ENCODE data around the gene KLRC4.
"Not testable (repeated sequence)": the region's sequence is repeated elsewhere in the genome, so short reads cannot be mapped to it uniquely, and the experiment has no call there.

Gene KLRC4

GRCh38 chr12:10430623-10431022 is 21.1 kb upstream of the KLRC4 start:
- H3K9me3 ChIP-seq (ENCODE audit: control insufficient read depth in 1 of 2, low read length in 2 of 2); H3K36me3 ChIP-seq (ENCODE audit: control insufficient read depth in 1 of 2, insufficient read depth in 2 of 2, low read length in 2 of 2); H3K27me3 ChIP-seq (ENCODE audit: low read depth, low read length); H3K4me1 ChIP-seq (ENCODE audit: control insufficient read depth in 1 of 2, insufficient read depth in 2 of 2, low read length in 2 of 2); H3K27ac ChIP-seq (ENCODE audit: low read length); H3K4me3 ChIP-seq (ENCODE audit: low read depth in 1 of 2, low read length in 2 of 2): not testable (repeated sequence)

DNA sequence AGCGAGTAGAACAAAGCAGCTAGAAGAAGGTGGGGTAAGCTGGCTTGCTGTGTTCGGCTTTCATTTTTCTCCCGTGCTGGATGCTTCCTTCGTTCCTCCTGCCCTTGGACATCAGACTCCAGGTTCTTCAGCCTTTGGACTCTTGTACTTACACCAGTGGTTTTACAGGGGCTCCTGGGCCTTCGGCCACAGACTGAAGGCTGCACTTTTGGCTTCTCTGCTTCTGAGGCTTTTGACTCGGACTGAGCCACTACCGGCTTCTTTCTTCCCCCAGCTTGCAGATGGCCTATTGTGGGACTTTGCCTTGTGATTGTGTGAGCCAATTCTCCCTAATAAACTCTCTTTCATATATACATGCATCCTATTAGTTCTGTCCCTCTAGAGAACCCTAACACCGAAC is 16.4 kb upstream of the KLRC4 start:
- H3K36me3 ChIP-seq (ENCODE audit: control insufficient read depth in 1 of 2, insufficient read depth in 2 of 2, low read length in 2 of 2); H3K27ac ChIP-seq (ENCODE audit: low read length); H3K4me3 ChIP-seq (ENCODE audit: low read depth in 1 of 2, low read length in 2 of 2); H3K27me3 ChIP-seq (ENCODE audit: low read depth, low read length); H3K9me3 ChIP-seq (ENCODE audit: control insufficient read depth in 1 of 2, low read length in 2 of 2); H3K4me1 ChIP-seq (ENCODE audit: control insufficient read depth in 1 of 2, insufficient read depth in 2 of 2, low read length in 2 of 2): not testable (repeated sequence)

GRCh38 chr12:10424260-10424899 is 14.8 kb upstream of the KLRC4 start:
- H3K4me1 ChIP-seq (ENCODE audit: control insufficient read depth in 1 of 2, insufficient read depth in 2 of 2, low read length in 2 of 2); H3K4me3 ChIP-seq (ENCODE audit: low read depth in 1 of 2, low read length in 2 of 2); H3K27ac ChIP-seq (ENCODE audit: low read length); H3K27me3 ChIP-seq (ENCODE audit: low read depth, low read length); H3K36me3 ChIP-seq (ENCODE audit: control insufficient read depth in 1 of 2, insufficient read depth in 2 of 2, low read length in 2 of 2); H3K9me3 ChIP-seq (ENCODE audit: control insufficient read depth in 1 of 2, low read length in 2 of 2): not testable (repeated sequence)

GRCh38 chr12:10422159-10422558 is 12.6 kb upstream of the KLRC4 start:
- H3K4me1 ChIP-seq (ENCODE audit: control insufficient read depth in 1 of 2, insufficient read depth in 2 of 2, low read length in 2 of 2); H3K27me3 ChIP-seq (ENCODE audit: low read depth, low read length); H3K4me3 ChIP-seq (ENCODE audit: low read depth in 1 of 2, low read length in 2 of 2); H3K9me3 ChIP-seq (ENCODE audit: control insufficient read depth in 1 of 2, low read length in 2 of 2); H3K27ac ChIP-seq (ENCODE audit: low read length); H3K36me3 ChIP-seq (ENCODE audit: control insufficient read depth in 1 of 2, insufficient read depth in 2 of 2, low read length in 2 of 2): not testable (repeated sequence)

- not testable (repeated sequence) for H3K27ac ChIP-seq (ENCODE audit: low read length); H3K4me3 ChIP-seq (ENCODE audit: low read depth in 1 of 2, low read length in 2 of 2); H3K36me3 ChIP-seq (ENCODE audit: control insufficient read depth in 1 of 2, insufficient read depth in 2 of 2, low read length in 2 of 2); H3K9me3 ChIP-seq (ENCODE audit: control insufficient read depth in 1 of 2, low read length in 2 of 2); H3K4me1 ChIP-seq (ENCODE audit: control insufficient read depth in 1 of 2, insufficient read depth in 2 of 2, low read length in 2 of 2); H3K27me3 ChIP-seq (ENCODE audit: low read depth, low read length)
Measured at GRCh38 chr12:10420334-10420733, 10.8 kb upstream of the KLRC4 start, which contains the start of gene KLRC3. TSS of gene KLRC3 (minus strand) at chr12:10420595. CDS start at chr12:10420550, 45 bp downstream.

DNA sequence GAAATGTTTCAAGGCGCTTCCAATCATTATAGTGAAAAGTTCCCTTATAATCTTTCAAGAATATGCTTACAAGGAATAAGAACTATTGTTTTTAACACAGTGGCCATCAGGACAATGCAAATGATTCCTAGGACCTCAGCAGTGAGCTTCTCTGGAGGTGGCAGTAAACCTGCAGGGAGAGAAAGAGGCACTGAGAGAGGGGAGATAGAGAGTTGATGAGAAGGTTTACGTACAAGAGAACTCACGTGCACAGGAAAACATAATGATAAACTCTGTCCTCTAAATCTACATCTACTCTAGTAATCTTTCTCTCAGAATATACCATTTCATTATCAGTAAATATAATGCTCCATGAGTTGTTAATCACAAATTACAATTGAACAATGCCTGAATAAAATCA is 715 bp downstream of the KLRC4 start:
- H3K4me3 ChIP-seq (ENCODE audit: low read depth in 1 of 2, low read length in 2 of 2), result no peak overlapping the region
- no peaks in the 10 kb centered on the region for H3K9me3 ChIP-seq (ENCODE audit: control insufficient read depth in 1 of 2, low read length in 2 of 2)
- no peaks in the 10 kb centered on the region for H3K36me3 ChIP-seq (ENCODE audit: control insufficient read depth in 1 of 2, insufficient read depth in 2 of 2, low read length in 2 of 2)
- no peak overlapping the region for H3K27ac ChIP-seq (ENCODE audit: low read length)
- H3K4me1 ChIP-seq (ENCODE audit: control insufficient read depth in 1 of 2, insufficient read depth in 2 of 2, low read length in 2 of 2), result no peaks in the 10 kb centered on the region
- H3K27me3 ChIP-seq (ENCODE audit: low read depth, low read length), result no peaks in the 10 kb centered on the region

- H3K4me3 ChIP-seq (ENCODE audit: low read depth in 1 of 2, low read length in 2 of 2), result no peak overlapping the region
- H3K4me1 ChIP-seq (ENCODE audit: control insufficient read depth in 1 of 2, insufficient read depth in 2 of 2, low read length in 2 of 2), result no peaks in the 10 kb centered on the region
- H3K36me3 ChIP-seq (ENCODE audit: control insufficient read depth in 1 of 2, insufficient read depth in 2 of 2, low read length in 2 of 2), result no peaks in the 10 kb centered on the region
- H3K9me3 ChIP-seq (ENCODE audit: control insufficient read depth in 1 of 2, low read length in 2 of 2), result no peaks in the 10 kb centered on the region
- H3K27ac ChIP-seq (ENCODE audit: low read length), result no peak overlapping the region
- H3K27me3 ChIP-seq (ENCODE audit: low read depth, low read length), result no peaks in the 10 kb centered on the region
Measured at GRCh38 chr12:10406725-10407124, 2.8 kb downstream of the KLRC4 start.

GRCh38 chr12:10405294-10405693 is 4.3 kb downstream of the KLRC4 start:
- Histone ChIP-seq H3K27me3 (ENCODE audit: low read depth, low read length) (no peaks in the 10 kb centered on the region), H3K27ac (ENCODE audit: low read length) (no peak overlapping the region), H3K4me3 (ENCODE audit: low read depth in 1 of 2, low read length in 2 of 2) (no peak overlapping the region), H3K9me3 (ENCODE audit: control insufficient read depth in 1 of 2, low read length in 2 of 2) (no peaks in the 10 kb centered on the region), H3K36me3 (ENCODE audit: control insufficient read depth in 1 of 2, insufficient read depth in 2 of 2, low read length in 2 of 2) (no peaks in the 10 kb centered on the region), H3K4me1 (ENCODE audit: control insufficient read depth in 1 of 2, insufficient read depth in 2 of 2, low read length in 2 of 2) (no peaks in the 10 kb centered on the region)

- H3K9me3 ChIP-seq (ENCODE audit: control insufficient read depth in 1 of 2, low read length in 2 of 2), result no peaks in the 10 kb centered on the region
- no peaks in the 10 kb centered on the region for H3K4me1 ChIP-seq (ENCODE audit: control insufficient read depth in 1 of 2, insufficient read depth in 2 of 2, low read length in 2 of 2)
- H3K4me3 ChIP-seq (ENCODE audit: low read depth in 1 of 2, low read length in 2 of 2), result no peak overlapping the region
- no peak overlapping the region for H3K27ac ChIP-seq (ENCODE audit: low read length)
- no peaks in the 10 kb centered on the region for H3K36me3 ChIP-seq (ENCODE audit: control insufficient read depth in 1 of 2, insufficient read depth in 2 of 2, low read length in 2 of 2)
- no peaks in the 10 kb centered on the region for H3K27me3 ChIP-seq (ENCODE audit: low read depth, low read length)
Measured at GRCh38 chr12:10404798-10405197, 4.8 kb downstream of the KLRC4 start.

DNA sequence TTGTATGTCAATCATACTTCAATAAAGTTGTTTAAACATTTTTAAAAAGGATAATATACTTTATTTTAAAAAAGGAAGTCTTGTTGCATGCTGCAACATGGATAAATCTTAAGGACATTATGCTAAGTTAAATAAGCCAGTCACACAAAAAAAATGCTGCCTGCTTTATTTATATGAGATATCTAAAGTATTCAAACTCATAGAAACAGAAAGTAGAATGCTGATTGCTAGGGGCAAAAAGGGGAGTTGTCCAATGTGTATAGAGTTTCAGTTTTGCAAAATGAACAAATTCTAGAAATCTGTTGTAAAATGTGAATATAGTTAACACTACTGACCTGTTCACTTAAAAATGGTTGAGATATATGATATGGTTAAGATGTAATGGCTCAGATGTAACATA is 8.7 kb downstream of the KLRC4 start:
- no peak overlapping the region for H3K27ac ChIP-seq (ENCODE audit: low read length)
- no peak overlapping the region for H3K4me3 ChIP-seq (ENCODE audit: low read depth in 1 of 2, low read length in 2 of 2)
- no peaks in the 10 kb centered on the region for H3K9me3 ChIP-seq (ENCODE audit: control insufficient read depth in 1 of 2, low read length in 2 of 2)
- H3K4me1 ChIP-seq (ENCODE audit: control insufficient read depth in 1 of 2, insufficient read depth in 2 of 2, low read length in 2 of 2), result no peaks in the 10 kb centered on the region
- H3K36me3 ChIP-seq (ENCODE audit: control insufficient read depth in 1 of 2, insufficient read depth in 2 of 2, low read length in 2 of 2), result no peaks in the 10 kb centered on the region
- H3K27me3 ChIP-seq (ENCODE audit: low read depth, low read length), result no peaks in the 10 kb centered on the region

GRCh38 chr12:10398168-10398567 is 11.4 kb downstream of the KLRC4 start:
- Histone ChIP-seq H3K36me3 (ENCODE audit: control insufficient read depth in 1 of 2, insufficient read depth in 2 of 2, low read length in 2 of 2) (no peaks in the 10 kb centered on the region), H3K4me1 (ENCODE audit: control insufficient read depth in 1 of 2, insufficient read depth in 2 of 2, low read length in 2 of 2) (peaks cover 0 to 7% of the 10 kb centered on the region in 2 donors), H3K27ac (ENCODE audit: low read length) (no peak overlapping the region)

DNA sequence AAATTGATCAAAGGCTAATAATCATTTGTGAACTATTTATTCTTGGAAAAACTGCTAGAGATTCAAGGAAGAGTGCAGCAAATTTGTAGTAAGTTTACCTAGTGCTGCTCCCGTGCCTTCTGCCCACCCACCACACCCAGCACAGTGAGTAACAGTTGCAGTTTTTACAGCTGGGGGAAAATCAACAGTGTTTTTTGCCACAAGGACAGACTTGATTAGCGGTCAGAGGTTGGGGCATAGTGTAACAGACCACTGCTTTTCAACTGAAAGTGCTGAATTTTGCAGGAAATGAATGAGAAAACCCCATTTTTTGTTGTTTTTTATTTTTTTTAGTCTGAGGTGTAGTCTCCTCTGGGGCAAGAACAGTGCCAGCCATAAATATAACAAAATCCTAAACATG is 12.3 kb downstream of the KLRC4 start:
- no peaks in the 10 kb centered on the region for H3K36me3 ChIP-seq (ENCODE audit: control insufficient read depth in 1 of 2, insufficient read depth in 2 of 2, low read length in 2 of 2)
- no peak overlapping the region for H3K27ac ChIP-seq (ENCODE audit: low read length)

More at GRCh38 chr12:10398168-10398567, 11.4 kb downstream of the KLRC4 start:
- H3K4me3 ChIP-seq (ENCODE audit: low read depth in 1 of 2, low read length in 2 of 2), result no peak overlapping the region
- no peaks in the 10 kb centered on the region for H3K9me3 ChIP-seq (ENCODE audit: control insufficient read depth in 1 of 2, low read length in 2 of 2)
- H3K27me3 ChIP-seq (ENCODE audit: low read depth, low read length), result no peaks in the 10 kb centered on the region

More for the DNA sequence above, 12.3 kb downstream of the KLRC4 start:
- no peaks in the 10 kb centered on the region for H3K27me3 ChIP-seq (ENCODE audit: low read depth, low read length)
- no peak overlapping the region for H3K4me3 ChIP-seq (ENCODE audit: low read depth in 1 of 2, low read length in 2 of 2)
- peaks cover 0 to 7% of the 10 kb centered on the region in 2 donors for H3K4me1 ChIP-seq (ENCODE audit: control insufficient read depth in 1 of 2, insufficient read depth in 2 of 2, low read length in 2 of 2)
- no peaks in the 10 kb centered on the region for H3K9me3 ChIP-seq (ENCODE audit: control insufficient read depth in 1 of 2, low read length in 2 of 2)
